Endometrial microvascular endothelial cells (primary cell): ENCODE results near the gene TUBGCP6. TPM values are rescaled to one million over a fixed set of nuclear protein-coding genes. Genes with fewer than 3 reads are reported as not detected.
"Not testable (repeated sequence)": the region's sequence is repeated elsewhere in the genome, so short reads cannot be mapped to it uniquely, and the experiment has no call there.

ENCODE experiments used
- in situ Hi-C: cut with HindIII; loops from 2 replicates; pipeline ENCODE4 v1.10.0; 2017; ENCODE audit warnings: low sequenced_read_pairs, low pct_unique_long_range_greater_than_20kb; ENCODE audit errors: inconsistent ontology term
- total RNA-seq: library from RNA; depleted of rRNA; stranded (reverse); fragments of >200 nt; gene quantifications from one replicate; pipeline ENCODE4 v1.2.3, GENCODE V29; 2015; ENCODE audit errors: inconsistent ontology term

TUBGCP6 gene
- total RNA-seq, 1 donor from 2014 or later = 33.2 TPM

DNA sequence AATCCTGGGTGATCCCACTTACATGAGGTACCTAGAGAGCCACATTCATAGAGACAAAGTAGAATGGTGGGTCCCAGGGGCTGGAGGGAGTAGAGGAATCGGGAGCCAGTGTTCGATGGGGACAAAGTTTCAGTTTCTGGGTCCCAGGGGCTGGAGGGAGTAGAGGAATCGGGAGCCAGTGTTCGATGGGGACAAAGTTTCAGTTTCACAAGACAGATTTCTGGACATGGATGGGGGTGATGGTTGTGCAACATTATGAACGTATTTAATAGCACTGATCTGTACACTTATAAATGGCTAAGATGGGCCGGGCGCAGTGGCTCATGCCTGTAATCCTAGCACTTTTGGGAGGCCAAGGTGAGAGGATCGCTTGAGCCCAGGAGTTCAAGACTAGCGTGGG is 39.8 kb downstream of the TUBGCP6 start:
- in situ Hi-C loops = not testable (repeated sequence)

DNA sequence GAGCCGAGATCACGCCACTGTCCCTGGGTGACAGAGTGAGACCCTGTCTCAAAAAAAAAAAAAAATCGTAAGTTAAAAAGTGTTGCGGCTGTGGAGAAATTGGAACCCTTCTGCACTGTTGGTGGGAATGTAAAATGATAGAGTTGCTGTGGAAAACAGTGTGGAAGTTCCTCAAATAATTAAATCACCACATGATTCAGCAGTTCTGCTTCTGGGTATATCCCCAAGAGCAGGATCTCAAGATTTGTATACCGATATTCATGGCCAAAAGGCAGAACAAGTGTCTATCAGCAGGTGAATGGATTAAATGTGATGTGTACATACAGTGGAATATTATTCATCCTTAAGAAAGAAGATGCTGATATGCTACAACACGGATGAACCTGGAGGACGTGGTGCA is 40.3 kb downstream of the TUBGCP6 start:
- in situ Hi-C loops = no loop called here

- in situ Hi-C loops = no loop called here
Observed at GRCh38 chr22:50203288-50203687, 41.5 kb downstream of the TUBGCP6 start.

DNA sequence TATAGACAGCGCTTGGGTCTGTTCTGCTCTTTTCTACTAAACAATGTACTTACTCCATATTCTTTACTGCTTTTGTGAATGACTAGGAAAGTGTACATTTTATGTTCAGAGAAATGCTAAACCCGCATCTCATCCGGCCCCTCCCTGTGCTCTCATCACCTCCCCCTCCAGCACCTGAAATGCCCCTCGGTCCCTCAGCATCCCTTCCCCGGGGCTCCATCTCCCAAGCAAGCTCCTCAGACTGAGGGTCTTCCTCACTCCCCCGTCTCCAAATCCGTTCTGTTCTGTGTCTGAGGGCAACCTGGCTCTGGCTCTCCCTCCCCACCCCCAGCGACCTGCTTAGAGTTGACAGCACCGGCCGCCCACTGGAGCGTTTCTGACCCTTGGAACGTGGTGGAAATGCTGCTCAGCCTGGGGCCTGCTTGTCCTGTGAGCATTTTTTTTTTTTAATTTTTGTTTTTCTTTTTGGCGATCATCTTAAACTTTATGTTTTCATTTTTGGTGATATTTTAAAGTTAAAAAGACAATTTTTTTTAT is 42.6 kb downstream of the TUBGCP6 start:
- in situ Hi-C loops = no loop called here

DNA sequence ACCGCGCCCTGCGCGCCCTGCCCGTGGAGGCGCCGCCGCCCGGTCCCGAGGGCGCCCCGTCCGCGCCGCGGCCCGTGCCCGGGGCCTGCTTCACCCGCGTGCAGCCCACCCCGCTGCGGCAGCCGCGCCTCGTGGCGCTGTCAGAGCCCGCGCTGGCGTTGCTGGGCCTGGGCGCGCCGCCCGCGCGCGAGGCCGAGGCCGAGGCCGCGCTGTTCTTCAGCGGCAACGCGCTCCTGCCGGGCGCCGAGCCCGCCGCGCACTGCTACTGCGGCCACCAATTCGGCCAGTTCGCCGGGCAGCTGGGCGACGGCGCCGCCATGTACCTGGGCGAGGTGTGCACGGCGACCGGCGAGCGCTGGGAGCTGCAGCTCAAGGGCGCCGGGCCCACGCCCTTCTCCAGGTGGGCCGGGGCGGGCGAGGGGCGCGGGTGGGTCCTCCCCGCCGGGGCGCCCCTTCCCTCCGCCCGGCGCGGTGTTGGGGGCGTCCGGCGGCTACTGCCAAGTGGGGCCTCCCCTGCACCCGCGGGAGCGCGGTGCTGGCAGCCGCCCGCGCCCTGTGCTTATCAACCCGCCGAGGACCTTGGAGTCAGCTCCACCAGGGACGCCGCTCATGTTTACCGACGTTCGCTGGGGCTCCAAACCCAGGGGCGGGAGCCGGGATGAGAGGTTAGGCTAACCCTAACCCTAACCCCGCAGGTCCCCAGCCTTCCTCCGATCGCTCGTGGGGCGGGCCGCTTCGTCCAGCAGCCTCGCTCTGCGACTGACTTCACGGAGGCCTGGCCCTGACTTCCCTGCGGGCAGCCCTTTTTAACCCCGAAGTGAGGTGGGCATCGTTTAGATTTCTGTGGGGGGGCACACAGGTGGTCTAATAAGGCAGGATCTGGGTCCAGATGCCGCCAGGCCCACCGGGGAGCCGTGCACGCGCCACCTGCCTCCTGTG is 43.4 kb downstream of the TUBGCP6 start:
- in situ Hi-C loops = no loop called here

DNA sequence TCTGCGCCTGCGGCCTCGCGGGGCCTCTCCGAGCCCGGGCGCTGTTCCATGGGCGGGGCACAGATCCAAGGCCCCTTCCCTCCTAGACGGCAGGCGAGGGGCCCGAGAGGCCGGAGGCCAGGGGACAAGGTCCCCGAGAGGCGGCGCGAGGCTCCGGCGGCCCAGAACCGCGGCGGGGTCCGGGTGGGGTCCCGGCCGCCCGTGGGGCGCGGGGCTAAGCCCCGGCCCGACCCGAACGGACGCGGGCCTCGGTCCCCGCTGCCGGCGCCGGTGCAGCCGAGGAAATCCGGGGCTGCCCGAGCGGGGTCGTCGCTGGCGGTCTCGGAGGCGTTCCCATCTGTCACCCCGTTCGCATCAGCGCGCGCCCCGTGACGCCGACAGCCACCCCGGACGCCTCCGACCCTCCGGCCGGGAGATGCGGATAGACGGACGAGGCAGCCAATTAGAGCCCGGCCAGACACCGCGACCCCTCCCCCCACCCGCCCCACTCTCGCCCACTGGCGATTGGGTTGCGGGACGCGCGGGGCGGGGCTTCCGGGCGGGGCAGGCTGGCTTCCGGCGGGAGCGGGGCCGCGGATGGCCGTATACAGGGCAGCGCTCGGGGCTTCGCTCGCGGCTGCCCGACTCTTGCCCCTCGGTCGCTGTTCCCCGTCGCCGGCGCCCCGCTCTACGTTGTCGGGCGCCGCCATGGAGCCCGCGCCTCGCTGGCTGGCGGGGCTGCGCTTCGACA is 44.2 kb downstream of the TUBGCP6 start, which contains the start of gene SELENOO:
Gene SELENOO (plus strand): TSS at position 551 of the 730 bp plus-strand sequence. CDS start 26 bp downstream, at position 577.
- in situ Hi-C loops = no loop called here

- in situ Hi-C loops = no loop called here
Observed at GRCh38 chr22:50199829-50200460, 44.9 kb downstream of the TUBGCP6 start.

GRCh38 chr22:50199251-50199721 is 45.5 kb downstream of the TUBGCP6 start:
- in situ Hi-C loops = no loop called here

GRCh38 chr22:50198624-50199017 is 46.2 kb downstream of the TUBGCP6 start:
- in situ Hi-C loops = no loop called here

GRCh38 chr22:50197856-50198623 is 46.8 kb downstream of the TUBGCP6 start:
- in situ Hi-C loops = no loop called here

DNA sequence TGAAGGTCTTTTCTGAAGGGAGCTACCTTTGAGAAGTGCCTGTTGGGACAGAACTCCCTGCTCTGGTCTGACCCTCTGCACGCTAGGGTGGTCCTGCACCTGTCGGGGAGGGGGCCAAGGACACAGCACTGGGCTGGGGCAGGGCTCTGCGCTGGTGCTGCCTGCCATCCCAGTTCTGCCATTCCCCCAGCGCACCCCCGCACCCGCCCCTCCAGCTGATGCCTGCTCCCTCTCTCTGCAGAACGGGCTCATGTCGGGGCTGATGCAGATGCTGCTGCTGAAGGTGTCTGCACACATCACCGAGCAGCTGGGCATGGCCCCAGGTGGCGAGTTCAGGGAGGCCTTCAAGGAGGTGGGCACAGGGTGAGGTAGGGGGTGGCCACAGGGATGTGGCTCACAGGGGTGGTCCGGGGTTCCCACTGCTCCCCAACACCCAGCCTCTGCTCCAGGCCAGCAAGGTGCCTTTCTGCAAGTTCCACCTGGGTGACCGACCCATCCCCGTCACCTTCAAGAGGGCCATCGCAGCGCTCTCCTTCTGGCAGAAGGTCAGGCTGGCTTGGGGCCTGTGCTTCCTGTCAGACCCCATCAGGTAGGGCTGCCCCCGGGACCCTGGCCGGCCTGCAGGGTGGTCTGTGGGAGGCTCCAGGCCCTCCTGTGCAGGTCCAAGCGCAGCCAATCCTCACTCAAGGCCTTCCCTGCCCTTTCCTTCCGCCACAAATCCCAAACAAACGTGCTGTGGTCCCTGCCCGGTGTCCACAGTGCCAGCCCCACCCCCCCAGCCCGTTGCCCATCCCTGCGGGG is 47.6 kb downstream of the TUBGCP6 start:
- in situ Hi-C loops = no loop called here

DNA sequence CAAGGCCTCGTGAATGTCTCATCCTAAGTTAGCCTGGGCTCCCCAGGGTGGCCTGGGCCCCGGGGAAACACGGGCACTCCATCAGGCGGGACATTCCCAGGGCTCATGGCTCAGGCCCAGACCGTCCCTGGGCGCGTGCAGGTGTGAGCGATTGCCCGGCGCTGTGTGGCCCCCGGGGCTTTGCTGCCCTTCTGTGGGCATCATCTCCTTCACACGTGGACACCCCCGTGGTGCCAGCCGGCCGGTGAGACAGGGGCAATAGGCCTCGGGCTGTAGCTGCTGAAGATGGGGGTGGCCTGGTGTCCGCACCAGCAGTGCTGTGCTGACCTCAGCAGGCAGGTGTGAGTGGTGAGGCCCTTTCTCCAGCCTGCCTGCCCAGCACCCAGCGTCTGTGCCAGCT is 48.6 kb downstream of the TUBGCP6 start:
- in situ Hi-C loops = no loop called here

- in situ Hi-C loops = no loop called here
Observed at GRCh38 chr22:50194037-50194805, 50.6 kb downstream of the TUBGCP6 start.

DNA sequence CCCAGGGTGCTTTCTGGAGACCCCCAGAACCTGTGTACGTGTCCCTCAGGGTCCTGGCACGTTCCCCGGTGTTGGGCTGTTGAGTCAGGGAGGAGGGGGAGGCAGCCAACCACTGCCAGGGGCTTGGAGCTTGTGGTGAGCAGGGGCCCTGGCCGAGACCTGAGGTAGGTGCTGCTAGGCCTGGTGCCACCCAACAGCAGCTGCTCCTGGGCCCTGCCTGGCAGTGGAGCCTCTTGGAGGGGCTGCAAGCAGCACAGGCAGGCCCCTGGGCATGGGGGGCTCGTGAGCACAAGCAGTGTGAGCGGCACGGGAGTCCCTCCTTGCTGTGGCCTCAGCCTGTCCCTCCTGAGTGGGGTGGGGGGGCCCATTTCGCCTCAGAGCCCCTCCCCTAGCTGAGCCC is 51.2 kb downstream of the TUBGCP6 start:
- in situ Hi-C loops = no loop called here

- in situ Hi-C loops = no loop called here
Observed at GRCh38 chr22:50192436-50193204, 52.2 kb downstream of the TUBGCP6 start.
